Measurements from ENCODE around the gene BEGAIN.

BEGAIN gene

GRCh38 chr14:100503251-100503650 is 84.0 kb downstream of the BEGAIN start:
- DNase-seq: peak; percentile 90

DNA sequence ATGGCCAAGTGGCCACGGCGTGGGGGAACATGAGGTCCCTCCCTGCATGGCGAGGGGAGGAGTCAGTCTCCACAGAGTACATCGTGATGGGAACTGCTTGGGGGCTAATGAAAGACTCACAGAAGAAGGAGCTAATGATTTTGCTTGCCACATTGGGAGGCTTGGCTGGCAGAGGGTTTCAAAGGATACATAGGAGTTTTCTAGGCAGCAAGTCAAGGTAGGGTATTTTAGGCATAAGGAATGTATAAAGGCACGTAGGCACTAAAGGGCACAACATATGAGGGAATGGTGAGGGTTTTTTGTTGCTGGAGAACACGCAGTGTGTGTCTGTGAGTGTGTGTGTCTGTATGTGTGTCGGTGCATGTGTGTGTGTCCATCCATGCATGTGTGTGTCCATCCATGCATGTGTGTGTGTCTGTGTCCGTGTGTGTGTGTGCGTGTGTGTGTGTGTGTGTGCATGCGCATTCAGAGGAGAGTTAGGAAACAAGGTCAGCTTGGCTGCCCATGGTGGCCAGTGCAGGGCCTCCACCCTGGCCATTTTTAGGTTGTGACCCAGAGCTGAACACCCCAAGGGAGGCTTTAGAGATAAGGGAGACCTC is 84.5 kb downstream of the BEGAIN start:
- no peak for DNase-seq

DNA sequence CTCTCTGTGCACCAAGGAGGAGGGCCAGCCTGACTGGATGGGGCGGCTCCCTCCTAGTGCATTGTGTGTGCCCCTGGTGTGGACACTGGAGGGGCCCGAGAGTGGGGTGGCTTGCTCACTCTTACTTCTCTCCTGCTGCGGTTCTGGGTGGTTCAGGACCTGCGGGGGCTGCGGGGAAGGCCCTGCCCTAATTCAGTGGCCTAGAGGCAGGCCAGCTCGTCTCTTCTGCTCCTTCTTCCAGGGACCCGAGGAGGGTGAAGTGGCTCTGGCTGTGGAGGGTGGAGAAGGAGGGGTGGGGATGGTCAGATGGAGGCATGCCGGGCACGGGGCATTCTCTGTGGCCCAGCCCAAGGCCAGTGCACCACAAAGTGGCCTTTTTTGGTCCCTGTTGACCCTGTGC is 87.1 kb downstream of the BEGAIN start:
- DNase-seq: no peak

GRCh38 chr14:100498068-100498467 is 89.1 kb downstream of the BEGAIN start:
- peak; percentile 88 for DNase-seq

DNA sequence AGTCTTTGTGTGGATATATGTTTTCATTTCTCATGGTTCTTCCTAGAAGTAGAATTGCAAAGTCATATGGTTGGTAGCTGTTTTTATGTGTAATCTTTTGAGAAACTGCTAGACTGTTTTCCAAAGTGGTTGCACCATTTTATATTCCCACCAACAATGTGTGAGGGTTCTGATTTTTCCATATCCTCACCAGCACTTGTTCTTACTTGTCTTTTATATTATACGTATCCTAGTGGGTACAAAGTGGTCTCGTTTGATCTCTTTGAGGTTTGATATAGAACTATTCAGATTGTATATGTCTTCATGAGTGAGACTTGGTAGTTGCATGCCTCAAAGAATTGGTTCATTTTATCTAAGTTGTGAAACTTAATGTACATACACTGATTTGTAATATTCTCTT is 91.3 kb downstream of the BEGAIN start:
- no peak for DNase-seq

DNA sequence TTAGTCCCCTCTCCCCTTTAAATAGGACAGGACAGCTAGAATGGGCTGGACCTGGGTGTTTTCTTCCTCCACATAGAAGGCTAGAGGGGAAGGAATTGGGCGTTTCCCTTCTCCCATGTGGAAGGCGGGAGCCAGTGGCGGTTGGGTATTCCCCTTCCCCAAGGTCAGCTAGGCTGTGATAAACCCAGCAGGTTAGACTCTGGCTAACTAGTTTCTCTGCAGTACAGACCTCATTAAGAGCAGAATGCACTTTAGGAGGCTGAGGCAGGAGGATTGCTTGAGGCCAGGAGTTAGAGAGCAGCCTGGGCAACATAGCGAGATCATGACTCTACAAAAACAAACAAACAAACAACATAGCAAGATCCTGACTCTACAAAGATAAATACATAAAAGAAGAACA is 92.6 kb downstream of the BEGAIN start:
- DNase-seq: no peak

- DNase-seq: no peak
These were observed 97.0 kb downstream of the BEGAIN start for GRCh38 chr14:100490252-100490651.

DNA sequence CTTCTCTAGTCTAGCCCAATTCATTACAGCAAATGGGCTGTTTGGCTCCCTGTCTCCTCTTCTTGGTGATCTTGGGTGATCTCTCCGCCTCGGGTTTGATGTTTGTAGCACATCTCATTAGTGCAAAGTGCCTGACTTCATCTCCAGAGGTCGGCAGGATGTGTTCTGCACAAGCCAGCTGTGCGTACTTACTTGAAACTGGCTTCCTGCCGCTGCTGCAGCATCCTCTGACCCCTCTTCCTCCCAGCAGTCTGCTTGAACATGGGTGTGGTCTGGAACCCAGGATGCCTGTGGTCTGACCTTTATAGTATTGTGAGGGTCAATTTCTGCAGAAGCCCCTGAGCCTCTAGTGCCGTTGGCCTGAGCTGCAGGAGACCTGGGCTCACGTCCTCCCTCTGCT is 99.2 kb downstream of the BEGAIN start:
- peak; percentile 36 for DNase-seq

DNA sequence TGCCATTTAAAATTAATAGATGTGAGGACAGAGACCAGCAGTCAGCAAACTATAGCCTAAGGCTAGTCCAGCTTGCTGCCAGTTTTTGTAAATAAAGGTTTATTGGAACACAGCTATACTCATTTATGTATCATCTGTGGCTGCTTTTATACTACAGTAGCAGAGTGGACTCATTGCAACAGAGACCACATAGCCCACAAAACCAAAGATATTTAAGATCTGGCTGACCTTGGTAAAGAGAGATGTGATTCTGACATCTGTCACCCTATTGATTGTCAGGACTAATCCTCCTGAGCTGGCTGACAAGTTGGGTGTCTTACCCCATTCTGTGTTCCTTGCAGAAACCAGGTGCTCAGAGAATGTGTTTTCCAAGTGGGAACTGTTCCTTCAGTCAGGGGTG is 99.9 kb downstream of the BEGAIN start:
- no peak for DNase-seq

Measured in COR-L47 (cell line).